ENCODE results near the gene GRID2.

DNA sequence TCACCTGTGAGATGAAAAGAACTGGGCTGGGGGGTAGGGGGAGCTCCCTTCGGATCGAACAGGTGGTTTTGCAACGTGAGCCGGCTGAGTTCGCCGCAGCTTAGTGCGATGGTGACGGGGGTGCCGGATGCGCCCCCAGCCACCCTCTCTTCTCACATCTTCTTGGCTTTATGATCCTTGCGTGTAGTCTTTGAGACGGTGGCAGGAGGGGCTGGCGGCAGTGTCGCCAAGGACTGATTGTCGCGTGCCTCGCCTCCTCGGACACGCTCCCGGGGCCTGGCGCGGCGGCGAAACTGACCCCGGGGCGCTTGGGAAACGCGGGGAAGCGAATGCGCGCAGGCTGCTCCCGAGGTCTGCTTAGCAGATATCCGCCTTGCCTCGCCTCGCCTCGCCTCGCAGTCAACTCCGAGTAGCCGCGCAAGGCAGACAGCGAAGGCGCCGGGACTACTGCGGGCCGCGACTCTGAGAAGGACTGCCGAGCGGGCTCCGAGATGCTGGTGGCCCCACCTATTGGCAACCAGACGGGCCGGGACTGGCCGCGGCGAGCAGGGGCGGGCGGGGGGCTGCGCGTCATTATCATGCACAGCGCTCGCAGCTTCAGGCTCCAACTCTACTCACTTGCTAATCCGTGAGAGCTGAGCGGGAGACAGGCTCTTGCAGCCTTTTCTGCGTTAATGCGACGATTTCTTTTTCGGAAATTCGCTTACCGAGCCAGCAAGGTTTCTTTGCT is 1.5 kb downstream of the GRID2 start:
- TF ChIP-seq, protein P1, sequence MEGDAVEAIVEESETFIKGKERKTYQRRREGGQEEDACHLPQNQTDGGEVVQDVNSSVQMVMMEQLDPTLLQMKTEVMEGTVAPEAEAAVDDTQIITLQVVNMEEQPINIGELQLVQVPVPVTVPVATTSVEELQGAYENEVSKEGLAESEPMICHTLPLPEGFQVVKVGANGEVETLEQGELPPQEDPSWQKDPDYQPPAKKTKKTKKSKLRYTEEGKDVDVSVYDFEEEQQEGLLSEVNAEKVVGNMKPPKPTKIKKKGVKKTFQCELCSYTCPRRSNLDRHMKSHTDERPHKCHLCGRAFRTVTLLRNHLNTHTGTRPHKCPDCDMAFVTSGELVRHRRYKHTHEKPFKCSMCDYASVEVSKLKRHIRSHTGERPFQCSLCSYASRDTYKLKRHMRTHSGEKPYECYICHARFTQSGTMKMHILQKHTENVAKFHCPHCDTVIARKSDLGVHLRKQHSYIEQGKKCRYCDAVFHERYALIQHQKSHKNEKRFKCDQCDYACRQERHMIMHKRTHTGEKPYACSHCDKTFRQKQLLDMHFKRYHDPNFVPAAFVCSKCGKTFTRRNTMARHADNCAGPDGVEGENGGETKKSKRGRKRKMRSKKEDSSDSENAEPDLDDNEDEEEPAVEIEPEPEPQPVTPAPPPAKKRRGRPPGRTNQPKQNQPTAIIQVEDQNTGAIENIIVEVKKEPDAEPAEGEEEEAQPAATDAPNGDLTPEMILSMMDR (IDR thresholded peaks at IDR 0.05) = no peak
- no peak for TF ChIP-seq SIN3A (IDR thresholded peaks at IDR 0.05; ENCODE audit: borderline replicate concordance, low read depth, low read length)
- TF ChIP-seq EZH2phosphoT487 (IDR thresholded peaks at IDR 0.05; ENCODE audit: borderline replicate concordance, low read depth) = no peak
- TF ChIP-seq YY1 (IDR thresholded peaks at IDR 0.05; ENCODE audit: low read depth) = no peak
- no peak for TF ChIP-seq CHD2 (IDR thresholded peaks at IDR 0.05; ENCODE audit: low read length, partially characterized antibody)
- TF ChIP-seq RCOR1 (IDR thresholded peaks at IDR 0.05; ENCODE audit: low read length) = no peak
- no peak for TF ChIP-seq POLR2AphosphoS5 (IDR thresholded peaks at IDR 0.05; ENCODE audit: low read depth, low read length)
- TF ChIP-seq, protein P2, sequence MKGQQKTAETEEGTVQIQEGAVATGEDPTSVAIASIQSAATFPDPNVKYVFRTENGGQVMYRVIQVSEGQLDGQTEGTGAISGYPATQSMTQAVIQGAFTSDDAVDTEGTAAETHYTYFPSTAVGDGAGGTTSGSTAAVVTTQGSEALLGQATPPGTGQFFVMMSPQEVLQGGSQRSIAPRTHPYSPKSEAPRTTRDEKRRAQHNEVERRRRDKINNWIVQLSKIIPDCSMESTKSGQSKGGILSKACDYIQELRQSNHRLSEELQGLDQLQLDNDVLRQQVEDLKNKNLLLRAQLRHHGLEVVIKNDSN (IDR thresholded peaks at IDR 0.05; ENCODE audit: borderline replicate concordance, low read depth) = no peak

Data from SK-N-SH (cell line).